ENCODE measurements around the gene KCNG2. TPM values are rescaled to one million over a fixed set of nuclear protein-coding genes. Genes with fewer than 3 reads are reported as not detected.

Gene KCNG2
- total and polyA plus RNA-seq, 10 of the 15 experiments (the other 5 are each of a cell fraction or from before 2014, with no cell fraction given) = 0.20 to 0.23 TPM; not detected in 8

- Histone ChIP-seq H4K20me1 (ENCODE audit: control insufficient read depth, insufficient read depth) (no peaks in the 10 kb centered on the region), H2AFZ (ENCODE audit: control insufficient read depth, low read depth, low read length) (no peak overlapping the region), H3K9me3 (replicated peaks; ENCODE audit: control insufficient read depth, insufficient read depth, low read length) (peaks cover 7% of the 10 kb centered on the region; the same call in 1 of the 3 replicates), H3K27ac (ENCODE audit: control insufficient read depth, insufficient read depth) (no peak overlapping the region), H3K79me2 (ENCODE audit: control insufficient read depth, insufficient read depth, low read length) (no peaks in the 10 kb centered on the region), H3K4me1 (ENCODE audit: control insufficient read depth, insufficient read depth, low read length) (no peaks in the 10 kb centered on the region), H3K9ac (ENCODE audit: control insufficient read depth, insufficient read depth, low read length) (no peak overlapping the region), H3K36me3 (ENCODE audit: control insufficient read depth in 2 of 2, insufficient read depth in 2 of 2, low read length in 1 of 2) (peaks cover 0 to 8% of the 10 kb centered on the region in 2 experiments; a peak in 2 of 4 replicates), H3K27me3 (replicated peaks in 1 of 2; ENCODE audit: control insufficient read depth in 2 of 2, insufficient read depth in 2 of 2, low read length in 1 of 2) (no peaks in the 10 kb centered on the region), H3K4me2 (ENCODE audit: control insufficient read depth, insufficient read depth) (no peak overlapping the region), H3K4me3 (no peak overlapping the region)
- BruUV-seq (replicated peaks) = no TSS peak
- ChIA-PET SMC1A (ENCODE audit: uncharacterized antibody, unreplicated experiment) (no interaction called here), POLR2A (no interaction called here), RAD21 (ENCODE audit: unreplicated experiment) (no interaction called here), CTCF (no interaction called here)
- WGBS (ENCODE audit: insufficient coverage, insufficient replicate concordance, low lambda C conversion rate, missing lambda C conversion rate) = 97% methylated on average over 28 of the region's 28 CpGs
- DNase-seq (ENCODE audit: low read depth, low spot score) (no peak), FAIRE-seq (no peak), ATAC-seq (no peak)
- in situ Hi-C loops (cut with MboI) = no loop called here
- 0 out of 2 replicates have a peak, but pooled peaks have one; percentile 15 for TF ChIP-seq POLR2A (IDR thresholded peaks at IDR 0.05; ENCODE audit: low read depth, low read length)
- TF ChIP-seq, protein P1, sequence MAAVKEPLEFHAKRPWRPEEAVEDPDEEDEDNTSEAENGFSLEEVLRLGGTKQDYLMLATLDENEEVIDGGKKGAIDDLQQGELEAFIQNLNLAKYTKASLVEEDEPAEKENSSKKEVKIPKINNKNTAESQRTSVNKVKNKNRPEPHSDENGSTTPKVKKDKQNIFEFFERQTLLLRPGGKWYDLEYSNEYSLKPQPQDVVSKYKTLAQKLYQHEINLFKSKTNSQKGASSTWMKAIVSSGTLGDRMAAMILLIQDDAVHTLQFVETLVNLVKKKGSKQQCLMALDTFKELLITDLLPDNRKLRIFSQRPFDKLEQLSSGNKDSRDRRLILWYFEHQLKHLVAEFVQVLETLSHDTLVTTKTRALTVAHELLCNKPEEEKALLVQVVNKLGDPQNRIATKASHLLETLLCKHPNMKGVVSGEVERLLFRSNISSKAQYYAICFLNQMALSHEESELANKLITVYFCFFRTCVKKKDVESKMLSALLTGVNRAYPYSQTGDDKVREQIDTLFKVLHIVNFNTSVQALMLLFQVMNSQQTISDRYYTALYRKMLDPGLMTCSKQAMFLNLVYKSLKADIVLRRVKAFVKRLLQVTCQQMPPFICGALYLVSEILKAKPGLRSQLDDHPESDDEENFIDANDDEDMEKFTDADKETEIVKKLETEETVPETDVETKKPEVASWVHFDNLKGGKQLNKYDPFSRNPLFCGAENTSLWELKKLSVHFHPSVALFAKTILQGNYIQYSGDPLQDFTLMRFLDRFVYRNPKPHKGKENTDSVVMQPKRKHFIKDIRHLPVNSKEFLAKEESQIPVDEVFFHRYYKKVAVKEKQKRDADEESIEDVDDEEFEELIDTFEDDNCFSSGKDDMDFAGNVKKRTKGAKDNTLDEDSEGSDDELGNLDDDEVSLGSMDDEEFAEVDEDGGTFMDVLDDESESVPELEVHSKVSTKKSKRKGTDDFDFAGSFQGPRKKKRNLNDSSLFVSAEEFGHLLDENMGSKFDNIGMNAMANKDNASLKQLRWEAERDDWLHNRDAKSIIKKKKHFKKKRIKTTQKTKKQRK (IDR thresholded peaks at IDR 0.05; ENCODE audit: low read depth, low read length) = no peak
- intact Hi-C loops (cut with micrococcal nuclease; ENCODE audit: unreplicated experiment) = no loop called here
Observed at GRCh38 chr18:79900610-79901570, 103.2 kb downstream of the KCNG2 start.

Data from GM12878 (cell line).